GM12801 (cell line): ENCODE results near the gene GUCY1A1.

Experiments used
- TF ChIP-seq, protein P1 (sequence below): IDR thresholded peaks from one replicate; pipeline ENCODE4 v1.5.1; 2011; ENCODE audit warnings: control low read depth; ENCODE audit not compliant: insufficient read length; ENCODE audit errors: extremely low read depth

The GUCY1A1 gene

DNA sequence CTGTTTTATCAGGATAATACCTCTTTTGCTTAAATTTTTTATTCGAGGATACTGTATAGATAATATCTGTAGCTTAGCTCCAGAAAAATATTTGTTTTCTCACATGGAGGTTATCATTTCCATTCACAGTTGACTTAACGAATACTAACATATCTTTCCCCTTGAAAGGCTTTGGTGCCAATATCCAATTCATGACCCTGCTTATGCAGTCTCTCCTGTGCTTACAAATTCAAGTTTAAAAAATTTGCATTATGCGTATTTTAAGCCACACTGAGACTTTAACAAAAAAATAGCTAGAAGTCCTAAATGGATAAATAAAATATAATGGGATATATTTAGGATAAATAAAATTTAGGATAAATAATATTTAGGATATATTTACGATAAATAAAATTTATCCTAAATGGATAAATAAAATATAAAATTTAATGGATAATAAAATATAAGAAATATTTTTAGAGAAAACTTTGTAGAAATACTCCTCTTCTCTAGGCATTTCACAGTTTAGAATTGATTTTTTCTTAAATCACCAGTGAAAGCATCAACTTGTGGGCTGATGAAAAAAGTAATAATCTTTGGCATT is 114.7 kb downstream of the GUCY1A1 start:
- TF ChIP-seq, protein P1, sequence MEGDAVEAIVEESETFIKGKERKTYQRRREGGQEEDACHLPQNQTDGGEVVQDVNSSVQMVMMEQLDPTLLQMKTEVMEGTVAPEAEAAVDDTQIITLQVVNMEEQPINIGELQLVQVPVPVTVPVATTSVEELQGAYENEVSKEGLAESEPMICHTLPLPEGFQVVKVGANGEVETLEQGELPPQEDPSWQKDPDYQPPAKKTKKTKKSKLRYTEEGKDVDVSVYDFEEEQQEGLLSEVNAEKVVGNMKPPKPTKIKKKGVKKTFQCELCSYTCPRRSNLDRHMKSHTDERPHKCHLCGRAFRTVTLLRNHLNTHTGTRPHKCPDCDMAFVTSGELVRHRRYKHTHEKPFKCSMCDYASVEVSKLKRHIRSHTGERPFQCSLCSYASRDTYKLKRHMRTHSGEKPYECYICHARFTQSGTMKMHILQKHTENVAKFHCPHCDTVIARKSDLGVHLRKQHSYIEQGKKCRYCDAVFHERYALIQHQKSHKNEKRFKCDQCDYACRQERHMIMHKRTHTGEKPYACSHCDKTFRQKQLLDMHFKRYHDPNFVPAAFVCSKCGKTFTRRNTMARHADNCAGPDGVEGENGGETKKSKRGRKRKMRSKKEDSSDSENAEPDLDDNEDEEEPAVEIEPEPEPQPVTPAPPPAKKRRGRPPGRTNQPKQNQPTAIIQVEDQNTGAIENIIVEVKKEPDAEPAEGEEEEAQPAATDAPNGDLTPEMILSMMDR: no peak
